ENCODE measurements around the gene PLEKHN1.
A peak's percentile ranks its signal among the peaks of the same experiment; 100 is the strongest.

PLEKHN1 gene

GRCh38 chr1:999725-1000356 is 33.6 kb downstream of the PLEKHN1 start, which contains the start of gene HES4:
HES4 (minus strand) TSS chr1:1000097; CDS start chr1:999973, 124 bp downstream.
- H3K4me3 ChIP-seq (ENCODE audit: control insufficient read depth, low read depth, low read length), result peak within 1 kb of the TSS; percentile 50
- DNase-seq (ENCODE audit: low read depth), result peak; percentile 56
- TF ChIP-seq CTCF (IDR thresholded peaks at IDR 0.05; ENCODE audit: control insufficient read depth, insufficient read depth, low read depth, low read length, missing control alignments), result no peak

GRCh38 chr1:1000357-1001056 is 34.2 kb downstream of the PLEKHN1 start:
- H3K4me3 ChIP-seq (ENCODE audit: control insufficient read depth, low read depth, low read length), result peak overlapping the region; percentile 42
- no peak for TF ChIP-seq CTCF (IDR thresholded peaks at IDR 0.05; ENCODE audit: control insufficient read depth, insufficient read depth, low read depth, low read length, missing control alignments)
- DNase-seq (ENCODE audit: low read depth), result peak; percentile 29

GRCh38 chr1:1001057-1001783 is 34.9 kb downstream of the PLEKHN1 start:
- no peak for DNase-seq (ENCODE audit: low read depth)
- peak overlapping the region; percentile 41 for H3K4me3 ChIP-seq (ENCODE audit: control insufficient read depth, low read depth, low read length)
- no peak for TF ChIP-seq CTCF (IDR thresholded peaks at IDR 0.05; ENCODE audit: control insufficient read depth, insufficient read depth, low read depth, low read length, missing control alignments)

- TF ChIP-seq CTCF (IDR thresholded peaks at IDR 0.05; ENCODE audit: control insufficient read depth, insufficient read depth, low read depth, low read length, missing control alignments), result no peak
- H3K4me3 ChIP-seq (ENCODE audit: control insufficient read depth, low read depth, low read length), result no peak overlapping the region
- DNase-seq (ENCODE audit: low read depth), result no peak
These were observed 37.5 kb downstream of the PLEKHN1 start for GRCh38 chr1:1003618-1004419.

- no peak overlapping the region for H3K4me3 ChIP-seq (ENCODE audit: control insufficient read depth, low read depth, low read length)
- DNase-seq (ENCODE audit: low read depth), result no peak
- TF ChIP-seq CTCF (IDR thresholded peaks at IDR 0.05; ENCODE audit: control insufficient read depth, insufficient read depth, low read depth, low read length, missing control alignments), result no peak
These were observed 38.1 kb downstream of the PLEKHN1 start for GRCh38 chr1:1004420-1004779.

All from AG09309 (cell line).